HS-27A (cell line): ENCODE data around the gene TCAP.

Experiments used
- DNase-seq: peaks from one replicate; pipeline ENCODE4 v3.0.0-alpha.2; 2012; ENCODE audit warnings: low read depth, missing footprints

Gene TCAP

DNA sequence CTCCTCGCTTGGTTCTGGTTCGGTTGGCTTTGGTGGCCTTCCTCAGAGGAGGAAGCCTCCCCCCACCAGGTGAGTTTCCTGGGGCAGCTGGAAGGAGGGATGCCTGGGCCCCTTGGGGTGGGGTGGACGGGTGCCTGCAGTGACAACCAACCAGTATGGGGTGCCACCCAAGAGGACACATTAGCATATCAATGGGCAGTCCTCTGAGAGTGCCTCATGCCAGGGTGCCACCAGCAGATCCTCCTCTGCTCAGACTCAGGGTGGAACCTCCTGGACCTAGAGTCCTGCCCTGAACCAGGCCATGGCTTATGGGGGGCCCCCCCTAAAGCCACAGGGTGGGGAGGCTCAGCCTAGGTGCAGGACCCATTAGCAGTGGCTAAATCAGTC lies 35.7 kb upstream of the TCAP start:
- no peak for DNase-seq

DNA sequence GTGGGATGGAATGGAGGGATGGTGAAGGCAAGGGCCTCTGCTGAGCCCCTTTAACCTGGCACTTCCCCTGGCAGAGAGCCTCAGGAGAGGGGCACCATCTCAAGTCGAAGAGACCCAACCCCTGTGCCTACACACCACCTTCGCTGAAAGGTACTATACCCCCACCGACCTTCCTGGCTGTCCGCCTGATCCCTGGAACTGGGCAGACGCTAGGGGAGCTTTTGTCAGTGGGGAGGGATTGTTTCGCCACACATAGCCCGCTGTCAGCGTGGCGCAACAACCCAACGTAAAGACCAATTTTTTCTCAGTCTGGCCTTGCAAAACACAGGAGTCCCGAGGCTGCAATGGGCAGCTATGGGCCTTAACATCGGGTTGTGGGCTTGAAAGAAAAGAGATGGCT lies 35.3 kb upstream of the TCAP start:
- DNase-seq, result no peak

DNA sequence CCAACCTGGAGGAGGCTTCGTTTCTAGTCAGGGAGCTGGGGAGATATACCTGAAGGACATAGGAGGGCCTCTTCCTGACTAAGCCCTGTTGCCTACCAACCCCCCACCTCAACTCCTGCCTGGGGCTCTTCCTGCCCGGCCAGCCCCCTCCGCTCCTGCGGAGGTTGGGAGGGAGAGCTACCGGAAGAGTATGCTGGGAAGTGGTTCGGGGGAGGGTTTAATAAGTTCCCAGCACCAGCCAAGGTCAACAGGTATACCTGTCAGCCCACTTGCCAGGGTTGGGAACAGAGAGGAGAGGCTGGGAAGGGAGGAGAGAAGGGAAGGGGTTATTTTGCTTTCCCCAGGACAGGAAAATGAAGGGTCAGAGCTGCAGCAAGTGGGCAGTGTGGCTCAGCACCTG lies 33.7 kb upstream of the TCAP start:
- no peak for DNase-seq

DNA sequence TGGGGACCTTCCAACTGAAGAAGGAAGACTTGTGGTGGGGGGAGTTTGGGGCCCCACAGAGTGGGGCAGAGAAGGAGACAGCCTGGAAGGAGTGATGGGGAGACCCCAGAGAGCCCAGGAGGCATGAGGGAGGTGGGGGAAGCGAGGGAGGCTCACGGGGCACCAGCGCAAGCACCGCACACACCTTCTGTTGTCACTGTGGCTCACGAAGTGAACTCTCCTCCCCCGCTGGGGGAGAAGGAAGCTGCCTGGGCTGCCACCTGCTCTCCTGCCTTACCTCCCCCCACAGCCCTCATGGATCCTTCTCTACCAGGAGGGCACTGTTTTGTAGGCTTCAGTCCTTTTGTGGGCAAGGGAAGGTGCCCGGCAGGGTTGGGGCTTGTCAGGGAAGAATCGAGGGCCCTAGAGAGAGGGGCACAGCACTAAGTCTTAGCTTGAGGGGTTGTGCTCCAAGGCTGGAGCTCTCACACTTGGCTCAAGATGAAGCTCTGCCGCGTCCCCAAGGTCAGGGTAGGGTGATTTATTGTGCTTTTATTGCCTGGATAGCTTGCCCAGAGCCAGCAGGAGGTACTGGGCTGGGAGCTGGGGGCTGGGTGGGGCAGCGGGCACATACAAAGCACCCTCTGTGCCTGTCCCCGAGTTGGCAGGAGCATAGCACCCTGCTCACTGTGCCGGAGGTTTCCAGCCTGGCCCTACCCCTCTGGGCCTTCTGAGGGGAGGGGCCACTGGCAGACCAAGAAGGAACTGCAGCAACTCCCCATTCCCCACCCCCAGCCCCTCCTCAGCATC lies 32.8 kb upstream of the TCAP start:
- DNase-seq, result no peak

DNA sequence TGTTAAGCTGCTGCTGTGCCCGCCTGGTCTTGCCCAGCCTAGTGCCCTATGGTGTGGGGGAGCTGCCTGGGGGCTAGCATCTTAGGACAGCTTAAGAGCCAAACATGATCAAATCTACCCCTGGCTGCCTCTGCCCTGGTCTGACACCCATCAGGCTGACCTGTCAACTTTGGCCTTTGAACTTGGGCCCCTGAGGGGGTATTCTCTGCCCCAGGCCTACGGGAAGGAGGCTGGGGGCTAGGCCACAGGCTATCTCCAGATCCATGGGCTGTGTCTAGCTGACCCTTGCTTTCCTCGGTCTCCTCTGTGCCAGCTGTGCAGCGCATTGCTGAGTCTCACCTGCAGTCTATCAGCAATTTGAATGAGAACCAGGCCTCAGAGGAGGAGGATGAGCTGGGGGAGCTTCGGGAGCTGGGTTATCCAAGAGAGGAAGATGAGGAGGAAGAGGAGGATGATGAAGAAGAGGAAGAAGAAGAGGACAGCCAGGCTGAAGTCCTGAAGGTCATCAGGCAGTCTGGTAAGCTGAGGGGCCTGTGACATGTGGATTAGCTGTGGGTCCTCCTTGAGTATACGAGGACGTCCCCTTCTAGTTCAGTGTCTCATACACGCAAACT lies 31.5 kb upstream of the TCAP start:
- DNase-seq, result no peak

DNA sequence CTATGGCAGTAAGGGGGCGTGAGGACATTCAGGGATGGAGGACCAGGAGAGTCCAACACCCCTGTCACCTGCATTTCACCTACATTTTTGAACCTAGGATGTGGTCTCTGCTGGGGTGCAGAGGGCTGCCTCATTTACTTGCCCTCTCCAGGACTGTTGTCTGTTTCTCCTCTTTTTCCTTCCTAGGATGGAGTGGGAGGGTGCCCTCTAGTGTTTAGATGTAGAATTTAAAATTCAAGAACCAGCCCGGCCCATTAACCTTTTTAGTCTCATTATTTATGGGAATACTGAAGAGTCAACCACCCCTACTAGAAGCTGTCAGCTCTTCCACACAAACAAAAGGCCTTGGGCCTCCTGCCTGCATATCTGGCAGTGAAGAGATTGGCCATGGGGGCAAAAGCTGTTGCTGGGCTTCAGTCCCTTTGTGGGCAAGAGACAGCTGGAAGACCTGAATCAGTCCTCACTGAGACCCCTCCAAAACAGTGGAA lies 30.7 kb upstream of the TCAP start:
- no peak for DNase-seq

DNA sequence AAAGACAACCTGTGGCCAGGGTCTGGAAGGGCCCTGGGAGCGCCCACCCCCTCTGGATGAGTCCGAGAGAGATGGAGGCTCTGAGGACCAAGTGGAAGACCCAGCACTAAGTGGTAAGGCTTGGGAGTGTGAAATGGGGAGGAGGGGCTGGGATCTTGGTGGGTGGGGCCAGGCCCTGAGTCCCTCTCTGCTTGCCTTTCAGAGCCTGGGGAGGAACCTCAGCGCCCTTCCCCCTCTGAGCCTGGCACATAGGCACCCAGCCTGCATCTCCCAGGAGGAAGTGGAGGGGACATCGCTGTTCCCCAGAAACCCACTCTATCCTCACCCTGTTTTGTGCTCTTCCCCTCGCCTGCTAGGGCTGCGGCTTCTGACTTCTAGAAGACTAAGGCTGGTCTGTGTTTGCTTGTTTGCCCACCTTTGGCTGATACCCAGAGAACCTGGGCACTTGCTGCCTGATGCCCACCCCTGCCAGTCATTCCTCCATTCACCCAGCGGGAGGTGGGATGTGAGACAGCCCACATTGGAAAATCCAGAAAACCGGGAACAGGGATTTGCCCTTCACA lies 29.5 kb upstream of the TCAP start:
- no peak for DNase-seq

DNA sequence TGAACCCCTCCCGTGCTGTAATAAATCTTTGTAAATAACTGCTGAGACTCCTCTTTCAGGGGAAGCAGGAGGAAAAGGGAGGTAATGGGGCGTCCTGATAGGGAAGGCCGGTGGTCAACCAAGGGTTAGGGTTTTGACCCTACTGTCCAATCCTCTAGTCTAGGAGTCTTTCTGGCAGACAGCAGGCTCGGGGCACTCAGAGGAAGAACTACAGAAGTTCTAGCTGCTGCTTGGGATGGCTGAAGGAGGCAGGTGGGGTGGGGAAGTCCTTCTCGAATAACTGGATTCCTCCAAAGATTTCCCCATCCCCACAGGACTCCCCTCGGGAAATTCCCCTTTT lies 28.6 kb upstream of the TCAP start:
- no peak for DNase-seq

DNA sequence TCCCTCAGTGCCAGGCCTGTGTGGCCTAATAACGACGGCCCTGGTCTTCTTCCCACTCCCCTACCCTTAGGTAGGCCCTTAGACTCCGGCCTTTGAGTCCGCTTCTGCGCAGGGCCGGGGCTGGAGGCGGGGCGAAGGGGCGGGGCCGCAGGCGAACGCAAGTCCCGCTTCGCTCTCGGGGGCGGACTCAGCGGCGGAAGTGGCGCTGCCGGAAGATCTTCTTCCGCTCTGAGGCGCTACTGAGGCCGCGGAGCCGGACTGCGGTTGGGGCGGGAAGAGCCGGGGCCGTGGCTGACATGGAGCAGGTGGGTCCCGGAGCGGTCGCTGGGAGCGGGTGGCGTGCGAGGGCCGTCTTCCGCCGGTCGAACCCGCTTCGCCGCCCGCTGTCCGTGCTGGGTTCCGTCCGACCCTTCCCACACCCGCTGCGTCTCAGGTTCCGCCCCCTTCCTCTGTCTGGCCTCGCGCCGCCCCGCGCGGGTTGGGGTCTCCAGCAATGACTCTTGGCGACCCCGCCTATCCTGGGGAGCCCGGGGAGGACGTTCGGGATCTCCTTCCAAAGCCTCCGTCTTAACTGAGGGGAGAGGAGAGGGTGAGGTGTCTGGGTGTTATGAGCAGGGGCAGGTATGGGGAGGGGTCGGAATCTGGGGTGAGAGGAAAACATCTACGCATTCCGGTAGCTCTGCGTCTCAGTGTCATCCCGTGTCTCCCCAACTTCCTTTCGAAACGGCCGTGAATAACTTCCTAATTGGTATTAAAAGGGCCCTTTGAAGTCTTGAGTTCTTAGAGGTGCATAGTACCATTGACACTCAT lies 28.0 kb upstream of the TCAP start, which contains the start of gene STARD3:
Gene STARD3, plus strand, starts transcription at position 218 of the 810 bp plus-strand sequence. CDS start 16,388 bp downstream, outside the sequence.
- no peak for DNase-seq

DNA sequence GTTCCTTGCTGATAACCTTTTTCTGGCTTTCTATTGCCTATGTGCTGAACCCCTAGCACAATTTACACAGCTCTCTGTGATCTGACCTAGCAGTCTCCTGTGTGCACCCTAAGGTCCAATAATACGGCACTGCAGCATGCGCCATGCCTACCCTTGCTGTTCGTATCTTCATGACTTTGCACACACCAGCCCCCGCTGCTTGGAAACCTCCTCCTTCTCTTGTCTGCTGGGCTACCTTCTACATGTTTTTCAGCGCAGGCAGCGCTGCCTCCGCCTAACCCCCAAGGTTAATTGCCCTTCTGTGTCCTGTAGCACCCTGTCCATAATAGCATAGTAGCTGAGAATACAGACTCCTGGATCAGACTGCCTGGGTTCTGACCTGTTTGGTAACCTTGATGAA lies 26.8 kb upstream of the TCAP start:
- DNase-seq, result no peak

DNA sequence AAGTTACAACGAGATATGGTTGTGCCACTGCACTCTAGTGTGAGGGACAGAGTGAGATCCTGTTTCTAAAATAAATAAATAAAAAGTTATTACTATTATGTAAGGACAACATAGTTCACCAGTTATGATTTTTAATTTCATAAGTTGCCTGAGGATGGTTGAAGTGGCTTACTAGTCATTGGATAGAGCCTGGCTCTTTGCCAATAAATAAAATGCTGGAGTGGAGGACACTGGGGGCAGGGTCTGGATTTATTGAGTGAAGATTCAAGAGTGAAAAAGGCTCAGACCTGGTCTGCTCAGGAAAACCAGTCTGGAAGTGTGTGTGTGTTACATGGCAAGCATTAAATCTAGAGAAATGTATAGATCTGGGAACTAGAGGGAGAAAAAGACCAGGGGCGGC lies 26.1 kb upstream of the TCAP start:
- no peak for DNase-seq

DNA sequence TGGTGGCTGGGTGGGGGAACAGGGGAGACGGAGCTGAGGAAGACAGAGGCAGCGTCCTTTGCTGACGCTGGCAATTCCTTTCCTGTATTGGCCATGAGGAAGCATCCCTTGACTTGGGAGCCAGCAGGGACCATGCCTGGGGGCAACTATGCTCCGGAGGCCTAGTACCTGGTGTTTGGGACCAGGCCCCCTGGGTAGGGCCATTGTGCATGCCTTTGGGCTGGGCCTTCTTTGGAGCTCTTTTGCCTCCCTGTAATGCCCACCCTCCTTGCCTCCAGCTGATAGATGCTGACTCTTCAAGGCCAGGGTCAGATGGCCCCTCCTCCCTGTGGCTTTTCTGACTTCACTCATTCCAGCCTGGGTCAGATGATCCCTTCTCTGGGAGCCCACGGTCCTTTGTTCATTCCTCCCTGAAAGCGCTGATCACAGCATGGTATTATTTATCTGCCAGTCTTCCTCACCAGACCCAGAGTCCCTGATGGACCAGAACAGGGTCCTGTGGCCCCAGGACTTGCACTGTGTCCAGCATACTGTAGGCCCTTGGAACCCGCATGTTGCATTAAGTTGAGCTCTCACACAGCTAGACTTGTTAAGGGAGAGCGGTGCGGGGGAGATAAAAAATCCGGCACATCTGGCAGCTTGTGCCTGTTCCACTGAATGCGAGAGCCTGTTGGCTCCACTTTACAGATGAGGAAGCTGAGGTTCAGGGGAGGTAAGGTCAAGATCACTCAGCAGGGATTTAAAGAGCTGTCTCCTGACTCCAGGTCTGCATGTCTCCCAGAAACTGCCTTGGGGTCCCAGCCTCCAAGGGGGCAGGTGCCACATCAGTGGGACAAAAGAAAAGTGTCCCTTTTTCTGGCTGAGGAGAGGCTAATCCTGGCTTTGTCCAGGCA lies 25.3 kb upstream of the TCAP start:
- no peak for DNase-seq

DNA sequence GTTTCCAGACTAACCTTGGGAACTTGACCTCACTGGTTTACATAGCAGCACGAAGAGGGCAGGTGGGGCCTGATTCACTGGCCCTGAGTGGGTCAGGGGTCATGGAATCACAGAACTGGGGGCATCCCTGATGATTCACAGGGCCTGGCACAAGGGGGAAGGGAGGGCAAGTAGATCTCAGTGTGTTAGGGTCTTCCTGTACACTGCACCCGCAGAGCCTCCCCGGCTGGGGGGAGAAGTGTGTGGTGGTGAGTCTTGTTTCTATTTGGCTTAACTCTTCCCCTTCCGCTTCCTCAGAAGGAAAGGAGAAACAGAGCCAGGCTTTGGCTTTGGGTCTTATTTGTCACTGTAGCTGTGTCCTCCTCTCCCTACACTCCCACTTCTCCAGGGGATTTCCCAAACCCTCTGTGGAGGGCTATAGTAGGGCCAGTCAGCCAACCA lies 24.5 kb upstream of the TCAP start:
- DNase-seq, result no peak

DNA sequence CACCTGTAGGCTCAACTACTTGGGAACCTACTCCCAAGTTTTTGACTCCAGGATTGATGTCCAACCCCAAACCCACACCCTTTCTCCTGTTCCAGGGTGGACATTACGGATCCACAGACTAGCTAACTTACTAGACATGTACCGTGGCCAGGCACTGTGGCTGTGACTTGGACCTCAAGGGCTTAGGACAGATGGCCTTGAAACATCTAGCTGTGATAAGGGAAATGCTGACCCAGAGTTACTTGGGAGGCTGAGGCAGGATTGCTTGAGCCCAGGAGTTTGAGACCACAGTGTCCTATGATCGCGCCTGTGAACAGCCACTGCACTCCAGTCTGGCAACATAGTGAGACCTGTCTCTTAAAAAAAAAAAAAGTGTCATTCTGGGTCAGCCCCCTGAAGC lies 24.1 kb upstream of the TCAP start:
- DNase-seq, result no peak

DNA sequence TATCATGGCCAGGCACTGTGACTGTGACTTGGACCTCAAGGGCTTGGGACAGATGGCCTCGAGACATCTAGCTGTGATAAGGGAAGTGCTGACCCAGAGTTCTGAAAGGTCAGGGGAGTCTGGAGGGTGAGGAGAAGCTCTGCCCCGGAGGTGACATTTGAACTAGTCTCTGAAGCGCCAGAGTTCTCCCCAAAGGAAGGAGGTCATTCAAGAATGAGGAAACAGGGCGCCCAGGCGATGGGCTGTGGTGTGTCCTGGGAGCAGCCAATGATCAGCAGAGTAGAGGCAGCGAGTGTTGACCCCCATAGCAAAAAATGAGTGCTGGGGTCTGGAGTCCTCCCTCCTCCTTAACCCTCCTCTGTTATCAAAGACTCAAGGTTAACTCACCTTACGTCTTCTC lies 23.3 kb upstream of the TCAP start:
- DNase-seq, result no peak

DNA sequence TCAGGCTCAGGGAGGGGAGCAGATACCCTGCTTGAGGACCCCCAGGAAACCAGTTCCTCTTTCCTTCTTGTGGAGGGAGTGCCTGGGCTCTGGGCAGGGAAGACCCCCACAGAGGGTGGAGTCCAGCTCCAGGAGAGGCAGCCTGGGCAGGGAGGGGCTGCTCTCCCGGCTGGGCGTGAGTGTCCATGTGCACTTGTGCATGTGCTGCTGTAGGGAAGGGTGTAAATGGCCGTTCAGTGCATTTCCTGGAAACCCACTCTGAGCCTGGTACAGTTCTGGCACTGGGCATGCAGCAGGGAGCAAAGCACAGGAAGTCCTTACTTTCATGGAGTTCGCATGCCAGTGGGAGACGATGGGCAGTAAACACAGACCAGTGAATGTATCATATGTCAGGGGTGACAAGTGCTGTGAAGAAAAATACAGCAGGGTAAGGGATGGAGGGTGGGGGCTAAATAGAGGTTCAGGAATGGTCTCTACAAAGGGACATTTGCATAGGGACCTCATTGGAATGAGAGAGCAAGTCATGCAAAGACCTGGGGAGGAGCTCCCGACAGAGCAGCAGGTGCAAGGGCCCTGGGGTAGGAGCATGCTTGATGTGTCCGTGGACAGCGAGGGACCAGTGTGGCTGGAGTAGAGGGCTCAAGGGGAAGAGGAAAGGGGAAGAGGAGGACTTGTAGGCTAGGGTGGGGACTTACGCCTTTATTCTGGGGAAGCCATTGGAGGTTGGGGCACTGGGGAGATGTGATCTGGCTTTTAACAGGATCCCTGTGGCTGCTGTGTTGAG lies 22.7 kb upstream of the TCAP start:
- DNase-seq, result no peak

DNA sequence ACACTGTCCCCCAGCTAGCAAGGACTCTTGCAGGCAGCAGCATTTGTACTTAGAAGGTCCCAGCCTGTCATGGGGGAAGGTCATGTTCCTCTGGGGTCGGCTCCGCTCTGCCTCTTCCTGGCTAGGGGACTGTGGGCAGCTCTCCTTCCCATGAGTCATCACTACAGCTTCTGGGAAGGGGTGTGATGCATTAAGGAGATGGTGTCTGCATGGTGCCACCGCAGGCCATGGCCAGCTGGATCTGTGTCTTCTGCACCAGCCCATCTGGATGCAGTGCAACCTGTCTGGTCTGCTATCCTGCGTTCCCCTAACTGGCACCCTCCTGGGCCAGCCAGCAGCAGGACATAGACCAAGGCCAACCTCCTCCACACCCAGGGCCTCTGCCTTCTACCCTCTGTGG lies 21.9 kb upstream of the TCAP start:
- no peak for DNase-seq

DNA sequence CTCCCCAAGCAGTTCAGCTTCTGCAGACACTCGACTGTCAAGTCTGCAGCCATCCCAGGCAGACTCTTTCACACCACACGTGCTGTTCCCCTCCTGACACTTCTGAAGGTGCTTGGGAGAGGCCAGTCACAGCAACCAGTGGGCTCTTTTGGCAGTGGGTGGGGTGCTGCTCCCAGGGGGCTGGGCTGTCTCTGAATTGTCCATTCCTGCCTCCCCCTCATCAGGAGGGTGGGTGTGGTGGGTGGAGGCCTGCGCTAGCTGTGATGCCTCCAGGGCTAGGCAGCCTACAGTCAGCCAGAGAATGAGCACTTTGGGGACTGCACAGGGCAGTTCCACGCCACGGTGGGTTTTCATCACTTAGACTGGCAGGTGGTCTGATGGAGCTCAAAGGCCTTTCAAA lies 17.9 kb upstream of the TCAP start:
- DNase-seq, result no peak

DNA sequence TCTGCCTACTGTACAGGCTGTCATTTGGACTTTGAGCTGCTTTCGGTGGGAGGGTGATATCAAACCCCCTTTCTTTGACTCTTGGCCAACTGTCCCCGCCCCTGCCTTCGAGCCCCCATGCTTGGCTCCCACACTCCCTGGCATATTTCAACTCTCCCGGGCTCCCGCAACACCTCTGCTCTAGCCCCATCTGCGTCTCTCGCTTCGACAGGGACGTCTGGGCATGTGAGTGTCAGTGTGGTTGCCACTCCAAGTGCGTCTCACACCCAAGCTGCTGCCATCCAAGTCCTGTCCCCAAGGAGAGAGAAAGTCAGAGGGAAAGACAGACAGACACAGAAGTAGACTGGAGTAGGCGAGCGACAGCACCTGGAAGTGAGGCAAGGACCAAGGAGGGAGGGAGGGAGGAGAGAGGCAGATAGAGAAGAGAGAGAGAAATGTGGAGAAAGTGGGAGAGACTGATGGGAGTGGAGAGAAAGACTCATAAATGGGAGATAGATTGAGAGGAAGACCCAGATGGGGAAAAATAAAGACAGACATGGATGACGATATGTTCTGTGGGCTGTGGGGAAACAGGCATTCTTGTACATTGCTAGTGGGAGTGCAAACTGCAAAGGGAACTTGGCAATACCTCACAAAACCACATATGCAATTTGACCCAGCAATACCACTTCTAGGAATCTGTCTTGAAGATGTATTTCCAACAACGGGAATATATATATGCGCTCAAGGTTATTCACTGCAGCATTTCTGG lies 16.4 kb upstream of the TCAP start:
- no peak for DNase-seq

DNA sequence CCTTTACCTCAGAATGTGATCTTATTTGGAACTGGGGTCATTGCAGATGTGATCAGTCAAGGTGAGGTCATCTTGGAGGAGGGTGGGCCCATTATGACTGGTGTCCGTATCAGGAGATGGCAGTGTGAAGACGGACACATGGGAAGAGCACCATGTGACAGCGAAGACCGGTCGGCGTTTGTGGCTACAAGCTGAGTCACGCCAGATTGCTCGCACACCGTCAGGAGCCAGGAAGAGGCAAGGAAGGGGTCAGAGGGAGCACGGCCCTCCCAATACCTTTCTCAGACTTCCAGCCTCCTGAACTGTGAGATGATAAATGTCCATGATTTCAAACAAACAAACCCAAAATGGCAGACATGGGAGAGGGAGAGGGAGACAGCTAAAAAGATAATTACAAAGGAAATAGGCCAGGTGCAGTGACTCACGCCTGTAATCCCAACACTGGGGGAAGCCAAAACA lies 15.0 kb upstream of the TCAP start:
- DNase-seq, result no peak
